AG10803 (cell line): ENCODE measurements around the gene SLC5A11.

Experiments used
- DNase-seq: peaks from one replicate; pipeline ENCODE4 v3.0.0; 2010; ENCODE audit warnings: low read depth
- H3K4me3 ChIP-seq: 2 replicates; pipeline ENCODE4 v1.5.1; 2011; ENCODE audit warnings: mild to moderate bottlenecking, low read length, control low read depth
- TF ChIP-seq, protein P1 (sequence below): conservative IDR thresholded peaks from 2 replicates; pipeline ENCODE4 v1.5.1; 2011; ENCODE audit warnings: mild to moderate bottlenecking, low read length, control low read depth, inconsistent platforms

Gene SLC5A11

DNA sequence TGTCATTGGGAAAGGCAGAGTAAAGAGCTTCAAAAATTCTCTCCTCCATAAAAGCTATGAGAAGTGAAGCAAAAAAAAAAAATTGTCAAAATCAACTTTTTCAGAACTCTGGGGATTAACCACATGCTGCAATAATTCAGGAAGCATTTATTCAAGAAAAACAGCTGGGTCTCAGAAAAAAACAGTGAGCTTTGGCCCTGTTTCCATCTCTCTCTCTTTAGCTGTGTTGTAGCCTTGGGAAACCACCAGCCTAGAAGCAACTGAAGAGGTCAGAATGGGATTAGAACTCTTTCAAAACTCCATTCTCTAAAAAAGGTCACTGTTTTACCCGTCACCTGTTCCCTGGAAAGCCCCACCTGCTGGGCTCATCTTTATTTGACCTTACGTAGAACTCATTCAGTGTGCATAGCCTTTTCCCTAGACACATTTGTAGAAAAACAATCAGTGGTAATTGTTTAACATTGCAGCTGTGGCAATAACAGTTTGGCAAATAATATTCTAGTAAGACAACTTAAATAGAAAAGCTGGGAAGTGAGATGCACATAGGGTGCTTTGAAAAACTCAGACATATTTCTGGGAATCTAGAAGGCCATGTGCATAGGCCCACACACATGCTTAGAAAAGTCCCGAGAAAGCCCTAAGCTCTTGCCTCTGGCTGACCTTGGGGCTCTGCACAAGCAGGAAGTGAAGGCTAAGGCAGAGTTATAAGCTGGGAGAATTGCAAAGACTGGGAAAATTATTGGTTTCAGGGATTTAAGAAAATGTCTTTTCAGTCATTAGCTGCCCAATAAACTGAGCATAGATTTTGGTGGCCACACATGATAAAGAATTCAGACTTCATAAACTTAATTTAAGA, 18.0 kb downstream of the SLC5A11 start:
- no peak overlapping the region for H3K4me3 ChIP-seq
- TF ChIP-seq, protein P1, sequence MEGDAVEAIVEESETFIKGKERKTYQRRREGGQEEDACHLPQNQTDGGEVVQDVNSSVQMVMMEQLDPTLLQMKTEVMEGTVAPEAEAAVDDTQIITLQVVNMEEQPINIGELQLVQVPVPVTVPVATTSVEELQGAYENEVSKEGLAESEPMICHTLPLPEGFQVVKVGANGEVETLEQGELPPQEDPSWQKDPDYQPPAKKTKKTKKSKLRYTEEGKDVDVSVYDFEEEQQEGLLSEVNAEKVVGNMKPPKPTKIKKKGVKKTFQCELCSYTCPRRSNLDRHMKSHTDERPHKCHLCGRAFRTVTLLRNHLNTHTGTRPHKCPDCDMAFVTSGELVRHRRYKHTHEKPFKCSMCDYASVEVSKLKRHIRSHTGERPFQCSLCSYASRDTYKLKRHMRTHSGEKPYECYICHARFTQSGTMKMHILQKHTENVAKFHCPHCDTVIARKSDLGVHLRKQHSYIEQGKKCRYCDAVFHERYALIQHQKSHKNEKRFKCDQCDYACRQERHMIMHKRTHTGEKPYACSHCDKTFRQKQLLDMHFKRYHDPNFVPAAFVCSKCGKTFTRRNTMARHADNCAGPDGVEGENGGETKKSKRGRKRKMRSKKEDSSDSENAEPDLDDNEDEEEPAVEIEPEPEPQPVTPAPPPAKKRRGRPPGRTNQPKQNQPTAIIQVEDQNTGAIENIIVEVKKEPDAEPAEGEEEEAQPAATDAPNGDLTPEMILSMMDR, result no peak
- no peak for DNase-seq

- no peak overlapping the region for H3K4me3 ChIP-seq
- no peak for DNase-seq
- TF ChIP-seq, protein P1, result no peak
These were observed 23.3 kb downstream of the SLC5A11 start for GRCh38 chr16:24869033-24869432.

- no peak overlapping the region for H3K4me3 ChIP-seq
- no peak for DNase-seq
- TF ChIP-seq, protein P1, result no peak
These were observed 26.1 kb downstream of the SLC5A11 start for GRCh38 chr16:24871891-24872290.

DNA sequence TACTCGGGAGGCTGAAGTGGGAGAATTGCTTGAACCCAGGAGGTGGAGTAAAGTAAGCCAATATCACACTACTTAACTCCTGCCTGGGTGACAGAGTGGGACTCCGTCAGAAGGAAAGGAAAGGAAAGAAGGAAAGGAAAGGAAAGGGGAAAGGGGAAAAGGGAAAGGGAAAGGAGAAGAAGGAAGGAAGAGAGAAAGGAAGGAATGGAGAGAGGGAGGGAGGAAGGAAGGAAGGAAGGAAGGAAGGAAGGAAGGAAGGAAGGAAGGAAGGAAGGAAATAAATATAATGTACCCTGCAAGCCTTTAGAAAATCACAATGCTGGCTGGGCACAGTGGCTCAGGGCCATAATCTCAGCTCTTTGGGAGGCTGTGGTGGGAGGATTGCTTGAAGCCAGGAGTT, 27.3 kb downstream of the SLC5A11 start:
- TF ChIP-seq, protein P1, result no peak
- no peak overlapping the region for H3K4me3 ChIP-seq
- no peak for DNase-seq

- TF ChIP-seq, protein P1, result no peak
- H3K4me3 ChIP-seq, result no peak overlapping the region
- DNase-seq, result no peak
These were observed 29.7 kb downstream of the SLC5A11 start for GRCh38 chr16:24875466-24875865.

DNA sequence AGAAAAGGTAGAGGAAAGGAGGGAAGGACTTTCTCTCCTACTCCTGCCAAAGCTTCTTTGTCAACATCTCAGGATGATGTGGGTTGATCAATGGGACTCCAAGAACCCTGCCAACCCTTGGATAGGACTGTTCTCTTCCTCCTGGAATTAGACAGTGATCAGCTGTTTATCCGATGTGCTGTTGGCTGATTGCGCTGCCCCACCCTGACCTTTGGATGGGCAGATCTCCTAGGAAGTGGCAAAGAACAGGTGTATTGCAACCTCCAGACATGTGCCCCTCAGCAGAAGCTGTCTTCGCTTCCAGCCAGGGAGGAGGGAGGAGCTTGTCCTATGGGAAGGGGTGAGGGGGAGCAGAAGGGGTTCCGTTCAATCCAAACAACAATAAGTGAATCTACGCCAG, 30.5 kb downstream of the SLC5A11 start:
- no peak for DNase-seq
- TF ChIP-seq, protein P1, result no peak
- no peak overlapping the region for H3K4me3 ChIP-seq

DNA sequence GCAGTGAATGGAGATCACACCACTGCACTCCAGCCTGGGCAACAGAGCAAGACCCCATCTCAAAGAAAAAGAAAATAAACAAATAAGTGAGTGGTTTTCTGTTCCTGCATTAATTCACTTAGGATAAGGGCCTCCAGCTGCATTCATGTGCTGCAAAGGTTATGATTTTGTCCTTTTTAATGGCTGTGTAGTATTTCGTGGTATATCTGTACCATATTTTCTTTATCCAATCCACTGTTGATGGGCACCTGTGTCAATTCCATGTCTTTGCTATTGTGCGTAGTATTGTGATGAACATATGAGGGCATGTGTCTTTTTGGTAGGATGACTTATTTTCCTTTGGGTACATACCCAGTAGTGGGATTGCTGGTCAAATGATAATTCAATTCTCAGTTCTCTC, 33.9 kb downstream of the SLC5A11 start:
- no peak for DNase-seq
- H3K4me3 ChIP-seq, result no peak overlapping the region
- TF ChIP-seq, protein P1, result no peak
